Adipocyte (in vitro differentiated cells): ENCODE data around the gene DNAJC13.

ENCODE experiments used
- DNase-seq: peaks from one replicate; pipeline ENCODE4 v3.0.0-alpha.2; 2015; ENCODE audit warnings: low read depth
- H3K27me3 ChIP-seq: replicated peaks from 2 replicates; pipeline ENCODE4 v1.7.0; 2013; ENCODE audit warnings: mild to moderate bottlenecking, low read length, moderate library complexity; ENCODE audit not compliant: control insufficient read depth, insufficient read depth
- H3K36me3 ChIP-seq: 2 replicates; pipeline ENCODE4 v1.7.0; 2013; ENCODE audit warnings: low read length, mild to moderate bottlenecking, moderate library complexity; ENCODE audit not compliant: control insufficient read depth, insufficient read depth, severe bottlenecking
- H3K4me1 ChIP-seq: 2 replicates; pipeline ENCODE4 v1.7.0; 2013; ENCODE audit warnings: mild to moderate bottlenecking, low read length, moderate library complexity; ENCODE audit not compliant: control insufficient read depth, insufficient read depth
- H3K4me3 ChIP-seq: 2 replicates; pipeline ENCODE4 v1.7.0; 2013; ENCODE audit warnings: mild to moderate bottlenecking, low read length, moderate library complexity
- H3K9ac ChIP-seq: 2 replicates; pipeline ENCODE4 v1.7.0; 2013; ENCODE audit warnings: mild to moderate bottlenecking, low read length, moderate library complexity
- H3K9me3 ChIP-seq: 2 replicates; pipeline ENCODE4 v1.7.0; 2013; ENCODE audit warnings: mild to moderate bottlenecking, low read length, moderate library complexity; ENCODE audit not compliant: control insufficient read depth

Gene DNAJC13

DNA sequence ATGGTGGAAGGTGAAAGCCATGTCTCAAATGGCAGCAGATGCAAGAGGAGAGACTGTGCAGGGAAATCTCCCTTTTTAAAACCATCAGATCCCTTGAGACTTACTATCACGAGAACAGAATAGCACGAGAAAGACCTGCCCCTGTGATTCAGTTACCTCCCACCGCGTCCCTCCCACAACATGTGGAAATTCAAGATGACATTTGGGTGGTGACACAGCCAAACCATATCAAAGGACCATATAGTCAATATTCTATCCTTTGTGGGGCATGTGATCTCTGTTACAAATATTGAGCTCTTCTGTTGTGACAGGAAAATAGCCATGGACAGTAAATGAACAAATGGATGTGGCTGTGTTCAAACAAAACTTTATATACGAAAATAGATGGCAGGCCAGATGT, 102.6 kb downstream of the DNAJC13 start:
- H3K27me3 ChIP-seq = no peaks in the 10 kb centered on the region
- no peak for DNase-seq
- H3K4me1 ChIP-seq = peaks cover 3% of the 10 kb centered on the region
- no peak overlapping the region for H3K4me3 ChIP-seq
- peaks cover 96% of the 10 kb centered on the region for H3K36me3 ChIP-seq
- no peak overlapping the region for H3K9ac ChIP-seq
- no peaks in the 10 kb centered on the region for H3K9me3 ChIP-seq

DNA sequence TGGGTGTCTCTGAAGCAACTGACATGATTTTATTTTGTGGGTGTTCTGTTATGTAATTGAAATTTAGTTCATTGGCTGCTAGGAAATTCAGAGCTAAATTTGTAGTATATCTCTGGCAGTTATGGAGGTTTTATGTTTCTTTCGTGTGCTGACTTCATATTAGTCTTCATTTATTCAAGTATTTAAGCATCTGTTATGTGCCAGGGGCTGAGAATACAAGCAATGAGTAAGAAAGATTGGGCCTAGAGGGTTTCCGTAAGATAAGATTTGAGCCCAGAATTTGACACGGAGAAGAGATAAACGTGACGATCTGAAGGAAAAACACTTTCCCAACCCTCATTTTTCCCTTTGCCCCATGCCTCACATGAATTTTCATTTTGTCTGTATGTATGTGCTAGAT, 104.6 kb downstream of the DNAJC13 start:
- H3K36me3 ChIP-seq = peaks cover 94% of the 10 kb centered on the region

DNA sequence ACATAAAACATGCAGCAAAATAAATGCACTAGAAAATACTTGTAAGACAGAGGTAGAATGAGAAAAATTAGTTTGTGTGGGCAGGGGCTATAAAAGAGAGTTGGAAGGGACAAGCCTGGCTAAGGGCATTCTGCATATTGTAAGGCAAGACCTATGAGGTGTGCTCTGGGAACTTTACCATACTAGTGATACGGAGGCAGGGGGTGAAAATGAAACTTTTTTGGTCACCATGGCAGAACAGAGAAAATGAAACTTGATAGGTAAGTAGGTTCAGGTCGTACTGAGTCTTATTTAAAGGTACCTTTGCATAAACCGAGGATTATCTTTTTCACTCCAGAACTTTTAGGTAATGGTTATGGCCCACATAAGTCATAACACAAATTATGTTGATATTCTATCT, 105.1 kb downstream of the DNAJC13 start:
- Histone ChIP-seq H3K27me3 (no peaks in the 10 kb centered on the region), H3K4me3 (no peak overlapping the region), H3K9me3 (no peaks in the 10 kb centered on the region), H3K4me1 (peaks cover 3% of the 10 kb centered on the region), H3K9ac (no peak overlapping the region), H3K36me3 (peaks cover 94% of the 10 kb centered on the region)
- DNase-seq = no peak

More for the DNA sequence above, 104.6 kb downstream of the DNAJC13 start:
- H3K4me3 ChIP-seq = no peak overlapping the region
- H3K9me3 ChIP-seq = no peaks in the 10 kb centered on the region
- H3K9ac ChIP-seq = no peak overlapping the region
- no peak for DNase-seq
- no peaks in the 10 kb centered on the region for H3K27me3 ChIP-seq
- peaks cover 3% of the 10 kb centered on the region for H3K4me1 ChIP-seq

DNA sequence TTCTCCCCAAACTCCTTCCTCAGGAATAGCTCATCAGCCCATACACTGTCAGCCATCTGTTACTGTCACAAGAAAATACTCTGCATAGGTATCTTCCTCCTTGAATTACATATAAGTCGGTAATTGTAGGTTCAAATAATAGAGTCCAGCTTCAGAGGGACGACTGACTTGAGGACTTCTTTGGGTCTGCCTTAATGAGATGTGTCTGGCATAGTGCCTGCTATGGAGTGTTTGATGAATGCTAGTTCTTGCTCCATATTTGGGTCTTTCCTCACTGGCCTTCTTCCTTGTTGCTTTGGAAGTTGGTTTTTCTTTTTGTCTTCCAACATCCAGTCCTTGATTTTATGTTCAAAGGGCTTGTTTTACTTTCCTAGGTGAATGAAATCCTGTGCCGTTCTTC, 113.3 kb downstream of the DNAJC13 start:
- Histone ChIP-seq H3K4me3 (no peak overlapping the region), H3K9ac (no peak overlapping the region), H3K4me1 (peaks cover 3% of the 10 kb centered on the region), H3K36me3 (peaks cover 78% of the 10 kb centered on the region), H3K27me3 (no peaks in the 10 kb centered on the region), H3K9me3 (no peaks in the 10 kb centered on the region)
- DNase-seq = no peak

DNA sequence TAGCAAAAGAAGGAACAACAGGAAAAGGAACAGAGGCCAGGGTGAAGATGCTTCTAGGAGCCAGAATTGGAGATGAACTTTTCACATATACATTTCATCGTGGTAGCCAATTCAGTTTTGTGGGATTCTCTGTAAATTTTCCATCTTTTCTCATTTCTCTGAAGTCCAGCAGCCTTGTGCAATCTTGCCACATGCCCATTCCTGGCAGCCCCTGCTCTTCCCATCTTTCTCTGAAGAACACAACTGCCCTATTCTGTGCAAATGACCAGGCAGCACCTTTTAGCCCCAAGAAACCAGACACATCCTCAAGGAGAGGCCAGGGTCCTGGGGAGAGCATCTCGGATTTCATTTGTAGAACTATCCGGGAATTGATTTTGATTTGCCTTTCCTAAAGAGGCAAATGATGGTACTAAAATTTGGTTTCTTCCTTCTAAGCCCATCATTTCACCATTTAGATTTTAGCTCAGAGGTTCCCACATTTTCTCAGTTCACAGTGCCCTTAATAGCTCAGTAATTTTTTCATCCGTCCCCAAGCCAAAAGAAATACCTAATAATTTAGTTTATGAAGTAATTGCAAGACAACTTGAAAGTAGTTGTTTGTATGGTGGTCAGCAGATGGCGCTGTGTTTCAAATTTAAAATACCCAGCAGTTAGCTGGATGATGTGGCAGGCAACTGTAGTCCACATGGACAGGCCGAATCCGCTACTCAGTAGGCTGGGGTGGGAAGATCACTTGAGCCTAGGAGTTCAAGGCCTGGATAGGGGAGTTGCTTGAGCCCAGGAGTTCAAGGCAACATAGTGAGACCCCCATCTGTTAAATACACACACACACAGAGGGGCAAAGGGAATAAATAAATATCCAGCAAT, 118.5 kb downstream of the DNAJC13 start:
- H3K27me3 ChIP-seq = no peaks in the 10 kb centered on the region
- peaks cover 60% of the 10 kb centered on the region for H3K36me3 ChIP-seq
- H3K4me1 ChIP-seq = peaks cover 14% of the 10 kb centered on the region
- H3K9me3 ChIP-seq = no peaks in the 10 kb centered on the region
- H3K4me3 ChIP-seq = no peak overlapping the region
- DNase-seq = peak; percentile 89
- H3K9ac ChIP-seq = peak overlapping the region; percentile 69

DNA sequence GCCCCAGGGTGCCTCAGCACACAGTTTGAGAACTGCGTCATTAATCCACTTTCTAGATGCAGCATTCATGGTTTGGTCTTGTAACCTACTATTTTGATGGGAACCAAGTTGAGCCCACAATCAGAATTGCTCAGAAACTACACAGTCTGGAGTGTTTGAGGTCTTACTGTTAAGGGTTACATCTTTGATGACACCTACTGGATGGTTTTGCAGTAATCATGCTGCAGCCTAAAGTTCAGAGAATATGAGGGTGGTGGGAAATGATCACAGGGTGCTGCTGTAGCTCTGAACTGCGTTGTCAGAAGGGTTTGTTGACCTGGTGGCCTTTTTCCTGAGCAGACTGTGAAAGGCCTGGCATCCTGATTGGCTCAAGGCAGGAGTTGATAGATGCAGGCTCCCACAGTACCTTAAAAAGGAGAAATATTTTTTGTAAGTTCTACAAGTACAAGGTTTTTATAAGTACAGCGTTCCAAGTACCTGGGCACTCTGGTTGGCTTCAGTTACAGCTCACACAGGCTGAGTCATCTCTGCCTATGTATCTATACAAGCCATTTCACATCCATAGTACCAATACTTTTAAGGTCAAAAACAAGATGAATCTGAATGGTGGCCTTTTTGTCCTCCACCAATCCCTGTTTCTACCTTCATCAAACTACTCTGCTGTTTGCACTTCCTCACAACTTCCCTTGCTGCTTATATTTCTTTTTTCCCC, 119.3 kb downstream of the DNAJC13 start:
- H3K9me3 ChIP-seq = no peaks in the 10 kb centered on the region
- no peak for DNase-seq
- no peaks in the 10 kb centered on the region for H3K27me3 ChIP-seq
- H3K4me3 ChIP-seq = no peak overlapping the region
- H3K4me1 ChIP-seq = peaks cover 14% of the 10 kb centered on the region
- peaks cover 56% of the 10 kb centered on the region for H3K36me3 ChIP-seq
- peak overlapping the region; percentile 69 for H3K9ac ChIP-seq

DNA sequence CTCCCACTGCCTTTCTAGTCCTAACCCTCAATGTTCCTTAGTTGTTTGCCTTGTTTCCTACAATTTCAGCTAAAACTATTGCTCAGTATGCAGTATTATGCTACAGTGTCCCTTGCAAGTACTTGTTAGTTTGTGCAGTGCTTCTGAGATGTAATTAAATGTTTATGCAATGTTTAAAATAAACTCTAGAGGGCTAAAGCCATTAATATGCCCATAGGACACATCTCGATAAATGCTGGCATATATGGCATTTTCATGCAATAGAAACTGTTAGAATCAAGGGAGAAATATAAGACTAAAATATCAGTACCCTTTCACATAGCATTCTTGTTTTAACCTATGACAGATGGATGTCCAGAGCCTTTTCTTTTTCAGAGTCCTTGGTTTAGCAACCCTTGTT, 120.0 kb downstream of the DNAJC13 start:
- Histone ChIP-seq H3K4me1 (peaks cover 16% of the 10 kb centered on the region), H3K4me3 (no peak overlapping the region), H3K9me3 (no peaks in the 10 kb centered on the region), H3K27me3 (no peaks in the 10 kb centered on the region), H3K9ac (no peak overlapping the region), H3K36me3 (peaks cover 51% of the 10 kb centered on the region)
- no peak for DNase-seq

DNA sequence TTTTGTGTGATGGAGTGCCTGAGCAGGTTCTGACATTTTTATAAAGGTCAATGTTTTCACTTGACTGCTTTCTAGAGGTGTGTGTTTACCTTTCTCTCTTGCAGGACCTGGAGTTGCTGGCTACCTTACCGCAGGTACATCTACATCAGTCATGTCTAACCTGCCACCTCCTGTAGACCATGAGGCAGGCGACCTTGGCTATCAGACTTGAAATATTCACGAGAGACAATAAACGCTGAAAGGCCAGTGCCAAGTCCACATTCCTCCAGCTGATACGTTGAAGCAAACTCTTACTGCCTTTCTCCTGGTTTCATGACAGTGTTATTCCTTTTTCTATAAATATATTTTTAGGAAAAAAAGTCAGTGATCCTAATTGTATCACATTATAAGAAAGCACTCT, 120.8 kb downstream of the DNAJC13 start:
- Histone ChIP-seq H3K9ac (no peak overlapping the region), H3K4me3 (no peak overlapping the region), H3K27me3 (no peaks in the 10 kb centered on the region), H3K36me3 (peaks cover 51% of the 10 kb centered on the region), H3K9me3 (no peaks in the 10 kb centered on the region), H3K4me1 (peaks cover 24% of the 10 kb centered on the region)
- no peak for DNase-seq

DNA sequence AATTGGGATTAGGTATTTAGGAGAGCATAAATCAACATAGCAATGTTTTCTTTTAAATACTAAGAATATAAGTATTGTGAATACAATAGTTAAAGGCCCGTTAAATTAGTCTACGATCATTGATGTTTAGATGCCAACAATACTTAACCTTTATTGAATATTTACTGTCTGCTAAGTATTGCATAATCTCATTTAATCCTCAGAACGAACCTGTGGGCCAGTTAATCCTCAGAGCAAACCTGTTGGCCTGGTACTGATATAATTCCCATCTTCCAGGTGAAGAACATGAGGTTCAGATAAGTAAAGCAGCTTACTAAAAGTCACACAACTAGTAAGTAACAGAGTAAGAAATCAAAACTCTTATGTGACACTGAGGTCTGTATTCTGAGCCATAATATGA, 122.4 kb downstream of the DNAJC13 start:
- no peak for DNase-seq
- Histone ChIP-seq H3K27me3 (no peaks in the 10 kb centered on the region), H3K4me1 (peaks cover 29% of the 10 kb centered on the region), H3K4me3 (no peak overlapping the region), H3K36me3 (peaks cover 37% of the 10 kb centered on the region), H3K9ac (no peak overlapping the region), H3K9me3 (no peaks in the 10 kb centered on the region)

DNA sequence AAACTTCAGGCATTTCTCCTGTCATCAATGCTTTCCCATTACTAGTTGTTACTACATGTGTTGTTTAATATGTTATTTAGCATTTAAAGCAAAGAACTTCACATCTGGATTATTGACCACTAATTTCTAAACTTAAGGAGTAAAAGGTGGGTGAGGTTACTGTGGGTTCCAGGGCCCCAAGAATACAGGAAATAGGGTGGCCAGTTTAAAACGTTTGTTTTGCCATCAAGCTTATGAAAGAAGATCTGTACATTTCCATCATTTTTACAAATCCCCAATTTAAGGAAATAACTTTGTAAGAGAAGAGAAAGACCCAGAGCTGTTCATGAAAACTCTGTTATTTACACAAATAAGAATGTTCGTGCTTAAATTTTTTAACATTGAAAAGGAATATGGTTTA, 125.3 kb downstream of the DNAJC13 start:
- Histone ChIP-seq H3K4me1 (peaks cover 28% of the 10 kb centered on the region), H3K9me3 (no peaks in the 10 kb centered on the region), H3K27me3 (no peaks in the 10 kb centered on the region), H3K36me3 (peaks cover 33% of the 10 kb centered on the region), H3K4me3 (peak overlapping the region; percentile 1), H3K9ac (peak overlapping the region; percentile 47)
- DNase-seq = no peak

DNA sequence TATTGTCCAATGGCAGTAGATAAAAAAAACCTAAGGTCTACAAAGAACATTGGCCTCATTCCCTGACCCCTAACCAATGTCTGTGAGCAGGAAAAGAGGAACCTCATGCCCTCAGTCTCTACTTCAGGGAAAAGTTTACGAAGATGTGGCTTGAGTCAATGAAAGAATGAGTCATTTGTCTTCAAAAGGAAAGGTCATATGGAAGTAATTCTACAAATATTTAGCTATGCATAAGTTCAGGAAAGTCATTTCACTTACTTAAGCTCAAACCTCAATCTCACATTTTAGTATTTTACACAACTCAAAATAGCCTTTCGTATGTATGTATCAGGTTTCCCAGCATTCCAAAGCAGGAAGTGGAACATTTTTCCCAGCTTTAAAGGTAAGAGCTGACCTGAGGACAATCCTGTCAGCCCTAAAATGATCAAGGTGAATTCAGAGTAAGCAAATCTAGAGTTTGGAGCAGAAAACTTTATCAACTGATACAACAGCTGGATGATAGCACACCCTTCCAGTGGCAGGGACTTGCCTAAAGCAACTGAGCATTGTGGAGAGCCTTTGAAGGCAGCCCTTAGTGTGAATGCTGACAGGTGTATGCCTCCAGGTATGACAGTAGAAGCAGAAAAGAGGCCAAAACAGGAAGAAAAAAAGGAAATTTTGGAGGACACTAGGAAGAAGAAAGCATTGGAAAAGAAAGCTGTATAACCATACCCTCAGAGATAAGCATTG, 125.9 kb downstream of the DNAJC13 start:
- Histone ChIP-seq H3K9me3 (no peaks in the 10 kb centered on the region), H3K36me3 (peaks cover 28% of the 10 kb centered on the region), H3K4me1 (peaks cover 28% of the 10 kb centered on the region), H3K27me3 (no peaks in the 10 kb centered on the region), H3K9ac (peak overlapping the region; percentile 67), H3K4me3 (peak overlapping the region; percentile 52)
- peak; percentile 92 for DNase-seq
